Smooth muscle cell (in vitro differentiated cells): ENCODE measurements around the gene CAMTA1. TPM values are rescaled to one million over a fixed set of nuclear protein-coding genes. Genes with fewer than 3 reads are reported as not detected.

Source experiments
- DNase-seq: peaks from one replicate; lab custom pipeline; 2025; ENCODE audit not compliant: unreplicated experiment; lab: John Stamatoyannopoulos, UW
- H2AFZ ChIP-seq: fragments of 200-600 bp; sonication (generic); 2 replicates; pipeline ENCODE4 v1.6.0; 2016; ENCODE audit warnings: antibody characterized with exemption, low read depth, mild to moderate bottlenecking
- H3F3A ChIP-seq: fragments of 200-600 bp; sonication (generic); 2 replicates; pipeline ENCODE4 v1.6.0; 2017; ENCODE audit warnings: antibody characterized with exemption, low read depth
- H3K27ac ChIP-seq: fragments of 200-600 bp; sonication (generic); 2 replicates; pipeline ENCODE4 v1.5.1; 2016; ENCODE audit warnings: low read depth, mild to moderate bottlenecking
- H3K27me3 ChIP-seq: fragments of 200-600 bp; sonication (generic); 2 replicates; pipeline ENCODE4 v1.6.1; 2016; ENCODE audit warnings: low read depth, mild to moderate bottlenecking
- H3K36me3 ChIP-seq: fragments of 200-600 bp; sonication (generic); 2 replicates; pipeline ENCODE4 v1.5.1; 2016; ENCODE audit warnings: low read depth
- H3K4me1 ChIP-seq: fragments of 200-600 bp; sonication (generic); 2 replicates; pipeline ENCODE4 v1.5.1; 2016; ENCODE audit warnings: low read depth
- H3K4me2 ChIP-seq: fragments of 200-600 bp; sonication (generic); 2 replicates; pipeline ENCODE4 v1.6.0; 2016; ENCODE audit warnings: mild to moderate bottlenecking
- H3K4me3 ChIP-seq: fragments of 200-600 bp; sonication (generic); 2 replicates; pipeline ENCODE4 v1.5.1; 2016; ENCODE audit warnings: mild to moderate bottlenecking
- H3K79me2 ChIP-seq: fragments of 200-600 bp; sonication (generic); 2 replicates; pipeline ENCODE4 v1.6.0; 2016; ENCODE audit warnings: low read depth, mild to moderate bottlenecking
- H3K9ac ChIP-seq: fragments of 200-600 bp; sonication (generic); 2 replicates; pipeline ENCODE4 v1.6.0; 2016; ENCODE audit warnings: low read depth
- H3K9me3 ChIP-seq: fragments of 200-600 bp; sonication (generic); replicated peaks from 2 replicates; pipeline ENCODE4 v1.5.1; 2016; ENCODE audit warnings: low read depth
- H4K20me1 ChIP-seq: fragments of 200-600 bp; sonication (generic); 2 replicates; pipeline ENCODE4 v1.6.0; 2016; ENCODE audit warnings: low read depth
- CTCF ChIP-seq: fragments of 200-600 bp; sonication (generic); IDR thresholded peaks from 2 replicates; pipeline ENCODE4 v1.5.1; 2017; ENCODE audit warnings: borderline replicate concordance, mild to moderate bottlenecking, antibody characterized with exemption; ENCODE audit not compliant: insufficient read depth, poor library complexity, severe bottlenecking
- WGBS: methylation state at CpG from one replicate; pipeline ENCODE4 v1.1.7; 2016; ENCODE audit warnings: low lambda C conversion rate; 5-methylcytosine and 5-hydroxymethylcytosine counted together
- polyA plus RNA-seq: library from polyadenylated mRNA; unstranded; fragments of >200 nt; fragmentation: Nextera tagmentation; extraction: Ambion mirVana; gene quantifications from 2 replicates; pipeline ENCODE4 v1.2.1, GENCODE V29; 2016
- total RNA-seq: library from RNA; depleted of rRNA; stranded (reverse); fragments of >200 nt; gene quantifications from 2 replicates; pipeline ENCODE4 v1.2.3, GENCODE V29; 2014

Gene CAMTA1
- total and polyA plus RNA-seq, 2 experiments from 2014 or later, result 139 to 145 TPM

GRCh38 chr1:7515175-7515574 lies 729.9 kb downstream of the CAMTA1 start:
- Histone ChIP-seq H3K36me3 (no peaks in the 10 kb centered on the region), H3K79me2 (no peaks in the 10 kb centered on the region), H3K9ac (no peak overlapping the region), H3K4me2 (no peak overlapping the region), H3K9me3 (no peaks in the 10 kb centered on the region), H4K20me1 (no peaks in the 10 kb centered on the region), H3F3A (no peaks in the 10 kb centered on the region), H3K4me3 (no peak overlapping the region), H3K27ac (no peak overlapping the region), H2AFZ (no peak overlapping the region), H3K27me3 (no peaks in the 10 kb centered on the region), H3K4me1 (no peaks in the 10 kb centered on the region)
- TF ChIP-seq CTCF, result no peak
- no peak for DNase-seq
- WGBS, result 90% methylated on average over 5 of the region's 5 CpGs

GRCh38 chr1:7515904-7516303 lies 730.6 kb downstream of the CAMTA1 start:
- Histone ChIP-seq H3K9me3 (no peaks in the 10 kb centered on the region), H3K9ac (no peak overlapping the region), H3K27me3 (no peaks in the 10 kb centered on the region), H3F3A (no peaks in the 10 kb centered on the region), H3K36me3 (no peaks in the 10 kb centered on the region), H3K79me2 (no peaks in the 10 kb centered on the region), H3K4me3 (no peak overlapping the region), H2AFZ (no peak overlapping the region), H3K4me2 (no peak overlapping the region), H4K20me1 (no peaks in the 10 kb centered on the region), H3K4me1 (no peaks in the 10 kb centered on the region), H3K27ac (no peak overlapping the region)
- no peak for DNase-seq
- no peak for TF ChIP-seq CTCF
- WGBS, result 88% methylated on average over 8 of the region's 8 CpGs

DNA sequence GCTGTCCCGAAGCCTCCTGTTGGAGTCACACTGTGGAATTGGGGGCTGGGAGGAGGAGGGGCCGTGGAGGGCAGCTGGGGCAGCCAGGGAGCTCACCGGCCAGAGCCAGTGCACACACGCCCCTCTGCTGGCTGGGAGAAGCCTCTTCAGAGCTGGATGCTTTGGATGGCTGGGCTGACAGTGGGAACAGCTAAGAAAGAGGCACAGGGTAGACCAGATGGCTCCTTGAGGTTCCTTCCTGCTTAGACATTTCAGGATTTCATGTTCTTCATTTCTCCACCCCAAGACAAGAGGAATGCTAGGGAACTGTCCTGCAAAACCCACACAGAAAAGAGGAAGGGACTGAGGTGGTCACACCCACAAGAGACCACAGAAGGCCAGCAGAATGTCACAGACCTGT lies 731.1 kb downstream of the CAMTA1 start:
- Histone ChIP-seq H3K4me1 (no peaks in the 10 kb centered on the region), H3K9ac (no peak overlapping the region), H3K27ac (no peak overlapping the region), H3F3A (no peaks in the 10 kb centered on the region), H3K4me3 (no peak overlapping the region), H4K20me1 (no peaks in the 10 kb centered on the region), H3K36me3 (no peaks in the 10 kb centered on the region), H3K27me3 (no peaks in the 10 kb centered on the region), H3K79me2 (no peaks in the 10 kb centered on the region), H3K4me2 (no peak overlapping the region), H3K9me3 (no peaks in the 10 kb centered on the region), H2AFZ (no peak overlapping the region)
- TF ChIP-seq CTCF, result no peak
- 32% methylated on average over 4 of the region's 4 CpGs for WGBS
- DNase-seq, result no peak

GRCh38 chr1:7516929-7517328 lies 731.7 kb downstream of the CAMTA1 start:
- Histone ChIP-seq H3K4me2 (no peak overlapping the region), H3K4me1 (no peaks in the 10 kb centered on the region), H3K79me2 (no peaks in the 10 kb centered on the region), H3K4me3 (no peak overlapping the region), H2AFZ (no peak overlapping the region), H3K9me3 (no peaks in the 10 kb centered on the region), H3F3A (no peaks in the 10 kb centered on the region), H4K20me1 (no peaks in the 10 kb centered on the region), H3K27ac (no peak overlapping the region), H3K9ac (no peak overlapping the region), H3K36me3 (no peaks in the 10 kb centered on the region), H3K27me3 (no peaks in the 10 kb centered on the region)
- 64% methylated on average over 5 of the region's 5 CpGs for whole genome bisulfite sequencing
- TF ChIP-seq CTCF, result no peak
- DNase-seq, result no peak
